HepG2 (cell line): ENCODE measurements around the gene NME9. TPM values are rescaled to one million over a fixed set of nuclear protein-coding genes. Genes with fewer than 3 reads are reported as not detected.

ENCODE experiments used
- CAMTA2 ChIP-seq: sonication (generic); formaldehyde crosslinking; IDR thresholded peaks from 2 replicates; pipeline ENCODE4 v1.4.0; 2020; ENCODE audit warnings: mild to moderate bottlenecking, missing genetic modification reagents, borderline replicate concordance
- HMG20A ChIP-seq: IDR thresholded peaks from 2 replicates; pipeline ENCODE4 v1.6.1; 2016; ENCODE audit warnings: borderline replicate concordance
- HNF4G ChIP-seq, 2 experiments: sonication (generic) in 1 of 2; formaldehyde crosslinking in 1 of 2; IDR thresholded peaks; 2 replicates each; pipeline versions ENCODE4 v1.4.0 to v1.6.1; 2011 to 2020; ENCODE audit warnings: borderline replicate concordance in 2 of 2, low read depth in 2 of 2, mild to moderate bottlenecking in 2 of 2, low read length in 1 of 2, missing genetic modification reagents in 1 of 2, moderate library complexity in 1 of 2
- MBD4 ChIP-seq: IDR thresholded peaks from 2 replicates; pipeline ENCODE4 v1.6.1; 2012; ENCODE audit warnings: low read length, inconsistent platforms, borderline replicate concordance
- MTA3 ChIP-seq: sonication (generic); formaldehyde crosslinking; IDR thresholded peaks from 2 replicates; pipeline ENCODE4 v1.4.0; 2020; ENCODE audit warnings: missing genetic modification reagents
- NBN ChIP-seq: fragments of 450-650 bp; conservative IDR thresholded peaks from 2 replicates; pipeline ENCODE4 v1.6.1; 2017
- NCOA5 ChIP-seq: sonication (generic); formaldehyde crosslinking; IDR thresholded peaks from 2 replicates; pipeline ENCODE4 v1.4.0; 2020; ENCODE audit warnings: missing genetic modification reagents
- REPIN1 ChIP-seq: sonication (generic); formaldehyde crosslinking; IDR thresholded peaks from 2 replicates; pipeline ENCODE4 v1.8.0; 2022; ENCODE audit warnings: missing genetic modification reagents, low read depth, mild to moderate bottlenecking, borderline replicate concordance
- REXO4 ChIP-seq: sonication (generic); formaldehyde crosslinking; IDR thresholded peaks from 2 replicates; pipeline ENCODE4 v1.8.0; 2022; ENCODE audit warnings: missing genetic modification reagents, mild to moderate bottlenecking, borderline replicate concordance
- SATB2 ChIP-seq: sonication (generic); formaldehyde crosslinking; IDR thresholded peaks from 2 replicates; pipeline ENCODE4 v1.5.0; 2020; ENCODE audit warnings: missing genetic modification reagents
- SRSF9 ChIP-seq: fragments of 200-400 bp; formaldehyde crosslinking; IDR thresholded peaks from 2 replicates; pipeline ENCODE4 v1.6.1; 2018; ENCODE audit warnings: borderline replicate concordance, mild to moderate bottlenecking, low read depth, low read length; ENCODE audit not compliant: insufficient read depth, poor library complexity, severe bottlenecking
- ZBTB3 ChIP-seq: sonication (generic); formaldehyde crosslinking; IDR thresholded peaks from 2 replicates; pipeline ENCODE4 v1.4.0; 2020; ENCODE audit warnings: low read depth, mild to moderate bottlenecking, moderate library complexity, missing genetic modification reagents, borderline replicate concordance
- ZBTB42 ChIP-seq: sonication (generic); formaldehyde crosslinking; IDR thresholded peaks from 2 replicates; pipeline ENCODE4 v1.5.0; 2020; ENCODE audit warnings: mild to moderate bottlenecking, missing genetic modification reagents
- ZNF160 ChIP-seq: sonication (generic); formaldehyde crosslinking; IDR thresholded peaks from 2 replicates; pipeline ENCODE4 v1.8.0; 2022; ENCODE audit warnings: mild to moderate bottlenecking, inconsistent platforms, missing genetic modification reagents
- ZNF333 ChIP-seq: sonication (generic); formaldehyde crosslinking; IDR thresholded peaks from 2 replicates; pipeline ENCODE4 v1.4.0; 2020; ENCODE audit warnings: mild to moderate bottlenecking, missing genetic modification reagents, borderline replicate concordance
- ZNF350 ChIP-seq: sonication (generic); formaldehyde crosslinking; IDR thresholded peaks from 2 replicates; pipeline ENCODE4 v1.4.0; 2020; ENCODE audit warnings: mild to moderate bottlenecking, low read depth, missing genetic modification reagents, borderline replicate concordance
- ZNF652 ChIP-seq: IDR thresholded peaks from 2 replicates; pipeline ENCODE4 v1.6.1; 2016; ENCODE audit warnings: low read depth, borderline replicate concordance
- ZNF883 ChIP-seq: sonication (generic); formaldehyde crosslinking; IDR thresholded peaks from 2 replicates; pipeline ENCODE4 v1.5.1; 2020; ENCODE audit warnings: mild to moderate bottlenecking, missing genetic modification reagents; ENCODE audit errors: not compliant biosample characterization
- polyA plus RNA-seq, 8 experiments: library from polyadenylated mRNA; depleted of rRNA in 3 of 8; stranded (reverse) in 7 of 8; unstranded in 1 of 8; fragments of >200 nt; fragmentation: Illumina TruSeq in 4 of 8; extraction: Trizol in 4 of 8; gene quantifications; 2 replicates each; pipeline versions ENCODE4 v1.2.1 to v1.2.3, GENCODE V29; 2011 to 2016; ENCODE audit warnings: low read depth in 4 of 8, missing spikeins in 1 of 8, mixed read lengths in 1 of 8; ENCODE audit not compliant: insufficient read depth in 1 of 8
- total RNA-seq, 5 experiments: library from RNA; depleted of rRNA; stranded (reverse); fragments of >200 nt; fragmentation: Illumina TruSeq; extraction: Trizol; gene quantifications; 2 replicates each; pipeline ENCODE4 v1.2.3, GENCODE V29; 2016; ENCODE audit warnings: low read depth in 1 of 5
- TF ChIP-seq, protein P1 (sequence below): IDR thresholded peaks from 2 replicates; pipeline ENCODE4 v1.6.1; 2016; ENCODE audit warnings: mild to moderate bottlenecking, missing biosample characterization, missing genetic modification reagents
- TF ChIP-seq, protein P2 (sequence below): sonication (generic); formaldehyde crosslinking; IDR thresholded peaks from 2 replicates; pipeline ENCODE4 v1.5.0; 2020; ENCODE audit warnings: missing genetic modification reagents
- TF ChIP-seq, protein P3 (sequence below): sonication (generic); formaldehyde crosslinking; IDR thresholded peaks from 2 replicates; pipeline ENCODE4 v1.4.0; 2020; ENCODE audit warnings: missing genetic modification reagents, borderline replicate concordance
- TF ChIP-seq, protein P4 (sequence below): sonication (generic); formaldehyde crosslinking; IDR thresholded peaks from 2 replicates; pipeline ENCODE4 v1.4.0; 2020; ENCODE audit warnings: missing genetic modification reagents

NME9 gene
- total and polyA plus RNA-seq, 2 of the 13 experiments (the other 11 are each of a cell fraction or from before 2014, with no cell fraction given) = not detected

DNA sequence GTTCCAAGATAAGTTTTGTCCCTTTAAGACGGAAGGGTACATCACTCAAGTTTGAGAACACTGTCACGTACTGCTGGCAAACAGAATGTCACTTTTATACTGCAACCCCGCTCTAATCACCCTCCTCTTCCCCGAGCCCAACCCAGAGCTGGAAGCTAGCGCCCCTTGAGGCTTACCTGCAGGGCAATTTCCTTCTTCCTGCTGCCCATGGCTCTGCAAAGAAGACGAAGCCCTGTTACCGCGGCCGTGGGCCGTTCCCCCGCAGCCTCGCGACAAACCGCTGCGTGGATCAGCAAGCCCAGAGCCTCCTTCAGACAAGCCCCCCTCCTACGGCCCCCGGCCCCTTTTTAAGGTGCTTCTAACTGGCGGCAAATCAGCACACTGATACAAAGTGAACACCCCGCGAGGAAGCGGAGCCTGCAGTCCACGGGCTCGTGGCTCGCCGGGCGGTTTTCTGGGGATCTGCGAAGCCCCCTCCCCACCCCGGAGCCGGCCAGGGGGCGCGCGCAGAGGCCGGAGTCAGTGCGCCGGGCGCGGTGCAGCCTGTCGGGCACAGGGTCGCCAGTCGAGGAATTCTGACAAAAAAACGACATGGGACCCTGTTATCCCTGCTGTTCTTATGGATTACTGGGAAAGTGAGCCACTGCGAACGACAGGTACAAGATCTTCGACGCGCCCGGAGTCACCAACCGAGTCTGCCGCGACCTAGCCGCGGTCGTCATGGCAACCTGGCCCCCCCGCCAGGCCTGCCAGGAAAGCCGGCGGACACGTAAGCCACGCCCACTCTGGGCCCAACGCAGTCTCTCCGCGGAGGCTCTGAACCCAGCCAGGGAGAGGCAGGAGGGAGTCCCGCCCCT, at the start of gene NME9 (continued):
- TF ChIP-seq NCOA5 (no peak), SATB2 (CRISPR knock-in tag) (no peak), ZNF883 (no peak), HNF4G (IDR thresholded peaks at IDR 0.05; ENCODE audit: borderline replicate concordance, low read depth, low read length) (no peak), HNF4G (CRISPR knock-in tag; IDR thresholded peaks at IDR 0.05; ENCODE audit: borderline replicate concordance, low read depth) (peak; percentile 36; the same call in 1 of the 2 replicates), ZBTB42 (CRISPR knock-in tag) (no peak), ZNF160 (no peak), SRSF9 (no peak), NBN (no peak), ZNF350 (CRISPR knock-in tag) (peak; percentile 49; the same call in 1 of the 2 replicates), MBD4 (no peak), REPIN1 (CRISPR knock-in tag) (no peak), ZBTB3 (CRISPR knock-in tag) (0 out of 2 replicates have a peak, but pooled peaks have one; percentile 44), HMG20A (CRISPR knock-in tag) (no peak), MTA3 (CRISPR knock-in tag) (no peak), CAMTA2 (CRISPR knock-in tag) (peak; percentile 49; the same call in 1 of the 2 replicates), ZNF333 (CRISPR knock-in tag) (peak; percentile 63; the same call in 1 of the 2 replicates), REXO4 (CRISPR knock-in tag) (no peak), ZNF652 (no peak)
- TF ChIP-seq, protein P1, sequence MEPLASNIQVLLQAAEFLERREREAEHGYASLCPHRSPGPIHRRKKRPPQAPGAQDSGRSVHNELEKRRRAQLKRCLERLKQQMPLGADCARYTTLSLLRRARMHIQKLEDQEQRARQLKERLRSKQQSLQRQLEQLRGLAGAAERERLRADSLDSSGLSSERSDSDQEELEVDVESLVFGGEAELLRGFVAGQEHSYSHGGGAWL (CRISPR knock-in tag) = no peak
- TF ChIP-seq, protein P2, sequence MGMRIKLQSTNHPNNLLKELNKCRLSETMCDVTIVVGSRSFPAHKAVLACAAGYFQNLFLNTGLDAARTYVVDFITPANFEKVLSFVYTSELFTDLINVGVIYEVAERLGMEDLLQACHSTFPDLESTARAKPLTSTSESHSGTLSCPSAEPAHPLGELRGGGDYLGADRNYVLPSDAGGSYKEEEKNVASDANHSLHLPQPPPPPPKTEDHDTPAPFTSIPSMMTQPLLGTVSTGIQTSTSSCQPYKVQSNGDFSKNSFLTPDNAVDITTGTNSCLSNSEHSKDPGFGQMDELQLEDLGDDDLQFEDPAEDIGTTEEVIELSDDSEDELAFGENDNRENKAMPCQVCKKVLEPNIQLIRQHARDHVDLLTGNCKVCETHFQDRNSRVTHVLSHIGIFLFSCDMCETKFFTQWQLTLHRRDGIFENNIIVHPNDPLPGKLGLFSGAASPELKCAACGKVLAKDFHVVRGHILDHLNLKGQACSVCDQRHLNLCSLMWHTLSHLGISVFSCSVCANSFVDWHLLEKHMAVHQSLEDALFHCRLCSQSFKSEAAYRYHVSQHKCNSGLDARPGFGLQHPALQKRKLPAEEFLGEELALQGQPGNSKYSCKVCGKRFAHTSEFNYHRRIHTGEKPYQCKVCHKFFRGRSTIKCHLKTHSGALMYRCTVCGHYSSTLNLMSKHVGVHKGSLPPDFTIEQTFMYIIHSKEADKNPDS (CRISPR knock-in tag) = no peak
- TF ChIP-seq, protein P3, sequence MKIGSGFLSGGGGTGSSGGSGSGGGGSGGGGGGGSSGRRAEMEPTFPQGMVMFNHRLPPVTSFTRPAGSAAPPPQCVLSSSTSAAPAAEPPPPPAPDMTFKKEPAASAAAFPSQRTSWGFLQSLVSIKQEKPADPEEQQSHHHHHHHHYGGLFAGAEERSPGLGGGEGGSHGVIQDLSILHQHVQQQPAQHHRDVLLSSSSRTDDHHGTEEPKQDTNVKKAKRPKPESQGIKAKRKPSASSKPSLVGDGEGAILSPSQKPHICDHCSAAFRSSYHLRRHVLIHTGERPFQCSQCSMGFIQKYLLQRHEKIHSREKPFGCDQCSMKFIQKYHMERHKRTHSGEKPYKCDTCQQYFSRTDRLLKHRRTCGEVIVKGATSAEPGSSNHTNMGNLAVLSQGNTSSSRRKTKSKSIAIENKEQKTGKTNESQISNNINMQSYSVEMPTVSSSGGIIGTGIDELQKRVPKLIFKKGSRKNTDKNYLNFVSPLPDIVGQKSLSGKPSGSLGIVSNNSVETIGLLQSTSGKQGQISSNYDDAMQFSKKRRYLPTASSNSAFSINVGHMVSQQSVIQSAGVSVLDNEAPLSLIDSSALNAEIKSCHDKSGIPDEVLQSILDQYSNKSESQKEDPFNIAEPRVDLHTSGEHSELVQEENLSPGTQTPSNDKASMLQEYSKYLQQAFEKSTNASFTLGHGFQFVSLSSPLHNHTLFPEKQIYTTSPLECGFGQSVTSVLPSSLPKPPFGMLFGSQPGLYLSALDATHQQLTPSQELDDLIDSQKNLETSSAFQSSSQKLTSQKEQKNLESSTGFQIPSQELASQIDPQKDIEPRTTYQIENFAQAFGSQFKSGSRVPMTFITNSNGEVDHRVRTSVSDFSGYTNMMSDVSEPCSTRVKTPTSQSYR = no peak
- TF ChIP-seq, protein P4, sequence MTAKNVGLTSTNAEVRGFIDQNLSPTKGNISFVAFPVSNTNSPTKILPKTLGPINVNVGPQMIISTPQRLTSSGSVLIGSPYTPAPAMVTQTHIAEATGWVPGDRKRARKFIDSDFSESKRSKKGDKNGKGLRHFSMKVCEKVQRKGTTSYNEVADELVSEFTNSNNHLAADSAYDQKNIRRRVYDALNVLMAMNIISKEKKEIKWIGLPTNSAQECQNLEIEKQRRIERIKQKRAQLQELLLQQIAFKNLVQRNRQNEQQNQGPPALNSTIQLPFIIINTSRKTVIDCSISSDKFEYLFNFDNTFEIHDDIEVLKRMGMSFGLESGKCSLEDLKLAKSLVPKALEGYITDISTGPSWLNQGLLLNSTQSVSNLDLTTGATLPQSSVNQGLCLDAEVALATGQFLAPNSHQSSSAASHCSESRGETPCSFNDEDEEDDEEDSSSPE = no peak; the same call in 1 of the 2 replicates
